ENCODE measurements around the gene ALOX5. TPM values are rescaled to one million over a fixed set of nuclear protein-coding genes. Genes with fewer than 3 reads are reported as not detected.

ALOX5 gene
- total and polyA plus RNA-seq, 4 donors: 2.9 to 16.9 (median 8.4) TPM

DNA sequence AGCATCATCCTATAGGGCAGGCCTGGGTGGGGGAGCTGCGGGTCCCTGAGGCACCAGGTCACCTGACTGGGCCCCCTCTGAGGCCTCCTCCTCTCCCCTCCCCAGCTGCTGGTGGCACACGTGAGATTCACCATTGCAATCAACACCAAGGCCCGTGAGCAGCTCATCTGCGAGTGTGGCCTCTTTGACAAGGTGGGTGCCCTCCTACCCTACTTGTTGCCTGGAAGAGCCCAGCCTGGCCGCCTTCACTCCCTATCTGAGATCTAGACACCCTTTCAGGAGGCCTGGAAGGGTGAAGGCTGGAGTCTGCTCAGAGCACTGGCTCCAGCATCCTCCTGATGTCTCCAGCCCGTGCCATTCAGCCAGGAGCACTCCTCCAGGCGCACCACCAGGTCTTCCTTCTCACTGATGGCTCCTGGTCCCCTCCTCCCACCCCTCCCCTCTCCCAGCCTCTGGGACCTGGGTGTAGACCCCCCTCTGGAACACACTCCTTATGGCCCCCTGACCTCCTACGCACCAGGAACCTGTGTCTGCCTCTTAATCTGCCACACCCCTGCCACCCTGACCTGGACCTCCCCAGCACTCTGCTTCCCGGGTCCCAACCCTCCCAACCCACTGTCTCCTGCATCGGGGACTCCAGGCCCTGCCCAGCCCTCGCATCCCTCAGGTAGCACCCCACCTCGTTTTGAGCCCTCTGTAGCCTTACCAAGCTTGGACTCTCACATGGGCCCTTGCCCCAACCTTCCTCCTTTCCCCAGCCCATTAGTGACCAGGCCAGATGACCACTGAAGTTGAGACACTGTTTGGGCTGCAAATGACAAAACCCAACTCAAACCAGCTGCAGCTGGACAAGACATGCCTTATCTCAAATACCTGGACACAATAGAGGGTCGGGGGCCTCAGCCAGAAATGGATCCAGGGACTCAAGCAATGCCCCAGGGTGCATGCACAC, 67.5 kb downstream of the ALOX5 start:
- 85% methylated on average over 13 of the region's 13 CpGs for WGBS
- TF ChIP-seq SP1 (IDR thresholded peaks at IDR 0.05) (no peak), TAF1 (conservative IDR thresholded peaks at IDR 0.05) (no peak), YY1 (IDR thresholded peaks at IDR 0.05) (no peak), HNF4A (conservative IDR thresholded peaks at IDR 0.05) (no peak)
- no peaks in the 10 kb centered on the region for H3K9me3 ChIP-seq (ENCODE audit: control insufficient read depth in 4 of 4, low read length in 3 of 4)
- DNase-seq (ENCODE audit: low spot score): no peak
- H3K9ac ChIP-seq (ENCODE audit: low read depth in 1 of 2, low read length in 2 of 2): no peak overlapping the region
- no peak overlapping the region for H3K27ac ChIP-seq (ENCODE audit: low read depth in 1 of 2, low read length in 2 of 2)
- peaks cover 0 to 8% (median 7%) of the 10 kb centered on the region in 4 donors for H3K4me1 ChIP-seq (ENCODE audit: control insufficient read depth in 4 of 4, insufficient read depth in 4 of 4, low read length in 3 of 4)
- no peaks in the 10 kb centered on the region for H3K27me3 ChIP-seq (ENCODE audit: control insufficient read depth in 4 of 4, insufficient read depth in 4 of 4, low read length in 3 of 4)
- no peak overlapping the region for H3K4me3 ChIP-seq (ENCODE audit: low read depth in 1 of 3, low read length in 3 of 3)
- H3K36me3 ChIP-seq (ENCODE audit: control insufficient read depth in 4 of 4, insufficient read depth in 3 of 4, low read depth in 1 of 4, low read length in 3 of 4): no peaks in the 10 kb centered on the region

DNA sequence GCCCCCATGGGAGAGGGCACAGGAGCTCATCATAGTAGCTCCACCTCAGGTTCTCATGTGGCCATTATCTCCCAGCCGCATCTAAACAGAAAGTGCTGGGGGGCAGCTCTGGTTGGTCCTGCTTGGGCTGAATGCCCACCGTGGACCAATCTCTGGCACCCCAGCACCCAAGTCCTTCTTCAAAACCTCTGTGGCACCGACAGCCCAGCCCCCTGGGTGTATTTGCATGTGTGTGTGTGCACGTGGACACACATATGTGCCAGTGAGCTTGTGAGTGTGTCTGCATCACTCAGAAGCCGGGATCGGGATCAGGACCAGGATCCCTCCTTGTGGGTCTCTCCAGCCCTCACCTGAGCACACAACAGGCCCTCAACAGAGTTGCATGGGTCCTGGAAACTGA, 68.2 kb downstream of the ALOX5 start:
- Histone ChIP-seq H3K4me1 (ENCODE audit: control insufficient read depth in 4 of 4, insufficient read depth in 4 of 4, low read length in 3 of 4) (peaks cover 0 to 11% (median 7%) of the 10 kb centered on the region in 4 donors), H3K9ac (ENCODE audit: low read depth in 1 of 2, low read length in 2 of 2) (no peak overlapping the region), H3K9me3 (ENCODE audit: control insufficient read depth in 4 of 4, low read length in 3 of 4) (no peaks in the 10 kb centered on the region), H3K27ac (ENCODE audit: low read depth in 1 of 2, low read length in 2 of 2) (no peak overlapping the region), H3K27me3 (ENCODE audit: control insufficient read depth in 4 of 4, insufficient read depth in 4 of 4, low read length in 3 of 4) (no peaks in the 10 kb centered on the region), H3K4me3 (ENCODE audit: low read depth in 1 of 3, low read length in 3 of 3) (no peak overlapping the region), H3K36me3 (ENCODE audit: control insufficient read depth in 4 of 4, insufficient read depth in 3 of 4, low read depth in 1 of 4, low read length in 3 of 4) (no peaks in the 10 kb centered on the region)
- TF ChIP-seq CTCF (IDR thresholded peaks at IDR 0.05; ENCODE audit: low read depth, low read length, missing input control) (no peak), HNF4G (IDR thresholded peaks at IDR 0.05) (no peak), GABPA (IDR thresholded peaks at IDR 0.05 in 1 of 2, conservative IDR thresholded peaks at IDR 0.05 in 1 of 2) (no peak), HNF4A (conservative IDR thresholded peaks at IDR 0.05) (no peak), FOXA2 (IDR thresholded peaks at IDR 0.05) (no peak), REST (IDR thresholded peaks at IDR 0.05) (no peak), NR2F2 (IDR thresholded peaks at IDR 0.05) (no peak), TAF1 (conservative IDR thresholded peaks at IDR 0.05) (no peak), SP1 (IDR thresholded peaks at IDR 0.05) (no peak), RAD21 (IDR thresholded peaks at IDR 0.05) (no peak), RXRA (IDR thresholded peaks at IDR 0.05) (no peak), EGR1 (IDR thresholded peaks at IDR 0.05; ENCODE audit: low read depth in 2 of 2) (no peak), YY1 (IDR thresholded peaks at IDR 0.05) (no peak), FOXA1 (IDR thresholded peaks at IDR 0.05) (no peak), JUND (IDR thresholded peaks at IDR 0.05) (no peak)
- TF ChIP-seq, protein P1, sequence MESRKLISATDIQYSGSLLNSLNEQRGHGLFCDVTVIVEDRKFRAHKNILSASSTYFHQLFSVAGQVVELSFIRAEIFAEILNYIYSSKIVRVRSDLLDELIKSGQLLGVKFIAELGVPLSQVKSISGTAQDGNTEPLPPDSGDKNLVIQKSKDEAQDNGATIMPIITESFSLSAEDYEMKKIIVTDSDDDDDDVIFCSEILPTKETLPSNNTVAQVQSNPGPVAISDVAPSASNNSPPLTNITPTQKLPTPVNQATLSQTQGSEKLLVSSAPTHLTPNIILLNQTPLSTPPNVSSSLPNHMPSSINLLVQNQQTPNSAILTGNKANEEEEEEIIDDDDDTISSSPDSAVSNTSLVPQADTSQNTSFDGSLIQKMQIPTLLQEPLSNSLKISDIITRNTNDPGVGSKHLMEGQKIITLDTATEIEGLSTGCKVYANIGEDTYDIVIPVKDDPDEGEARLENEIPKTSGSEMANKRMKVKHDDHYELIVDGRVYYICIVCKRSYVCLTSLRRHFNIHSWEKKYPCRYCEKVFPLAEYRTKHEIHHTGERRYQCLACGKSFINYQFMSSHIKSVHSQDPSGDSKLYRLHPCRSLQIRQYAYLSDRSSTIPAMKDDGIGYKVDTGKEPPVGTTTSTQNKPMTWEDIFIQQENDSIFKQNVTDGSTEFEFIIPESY (IDR thresholded peaks at IDR 0.05): no peak
- TF ChIP-seq, protein P2, sequence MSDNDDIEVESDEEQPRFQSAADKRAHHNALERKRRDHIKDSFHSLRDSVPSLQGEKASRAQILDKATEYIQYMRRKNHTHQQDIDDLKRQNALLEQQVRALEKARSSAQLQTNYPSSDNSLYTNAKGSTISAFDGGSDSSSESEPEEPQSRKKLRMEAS (IDR thresholded peaks at IDR 0.05): no peak
- TF ChIP-seq, protein P3, sequence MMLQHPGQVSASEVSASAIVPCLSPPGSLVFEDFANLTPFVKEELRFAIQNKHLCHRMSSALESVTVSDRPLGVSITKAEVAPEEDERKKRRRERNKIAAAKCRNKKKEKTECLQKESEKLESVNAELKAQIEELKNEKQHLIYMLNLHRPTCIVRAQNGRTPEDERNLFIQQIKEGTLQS (IDR thresholded peaks at IDR 0.05): no peak
- DNase-seq (ENCODE audit: low spot score): no peak
- 87% methylated on average over 6 of the region's 6 CpGs for WGBS
